ENCODE results near the gene UTP3. TPM values are rescaled to one million over a fixed set of nuclear protein-coding genes. Genes with fewer than 3 reads are reported as not detected.

The UTP3 gene
- total RNA-seq, 1 experiment from 2014 or later = 33.7 TPM

GRCh38 chr4:70674731-70675130 is 13.6 kb upstream of the UTP3 start:
- Histone ChIP-seq H3K36me3 (ENCODE audit: control insufficient read depth in 1 of 2, insufficient read depth in 2 of 2, low read length in 2 of 2) (no peaks in the 10 kb centered on the region), H3K9me2 (ENCODE audit: insufficient read depth) (no peaks in the 10 kb centered on the region), H2AFZ (ENCODE audit: low read depth, low read length, poor library complexity, severe bottlenecking) (no peak overlapping the region), H3K27me3 (ENCODE audit: insufficient read depth, low read length) (no peaks in the 10 kb centered on the region), H3K4me3 (replicated peaks in 1 of 2; ENCODE audit: low read depth in 1 of 2, low read length in 2 of 2) (no peak overlapping the region), H3K9me3 (ENCODE audit: control insufficient read depth in 1 of 2, insufficient read depth in 1 of 2, low read depth in 1 of 2, low read length in 2 of 2) (no peaks in the 10 kb centered on the region), H3K4me2 (ENCODE audit: low read length) (no peak overlapping the region), H4K20me1 (ENCODE audit: insufficient read depth) (no peaks in the 10 kb centered on the region), H3K9ac (ENCODE audit: low read length) (no peak overlapping the region), H3K79me2 (ENCODE audit: insufficient read depth, low read length) (no peaks in the 10 kb centered on the region), H3K27ac (ENCODE audit: low read depth, low read length) (no peak overlapping the region), H3K4me1 (ENCODE audit: control insufficient read depth in 1 of 2, insufficient read depth in 2 of 2, low read length in 2 of 2) (peaks cover 0 to 11% of the 10 kb centered on the region in 2 experiments; a peak in 2 of 4 replicates)
- DNase-seq (ENCODE audit: low read depth, low spot score) (no peak), ATAC-seq (no peak)
- ChIA-PET RAD21 (ENCODE audit: low non-redundant PET in 1 of 2, low total read pairs in 2 of 2, uncharacterized antibody in 2 of 2, unreplicated experiment in 2 of 2) (no interaction called here), POLR2A (no interaction called here), CTCF (no interaction called here)
- no TSS peak for BruUV-seq (replicated peaks)
- intact Hi-C loops (cut with micrococcal nuclease) = no loop called here
- no peak for TF ChIP-seq RAD21 (IDR thresholded peaks at IDR 0.05; ENCODE audit: low read depth)
- TF ChIP-seq, protein P1, sequence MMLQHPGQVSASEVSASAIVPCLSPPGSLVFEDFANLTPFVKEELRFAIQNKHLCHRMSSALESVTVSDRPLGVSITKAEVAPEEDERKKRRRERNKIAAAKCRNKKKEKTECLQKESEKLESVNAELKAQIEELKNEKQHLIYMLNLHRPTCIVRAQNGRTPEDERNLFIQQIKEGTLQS (IDR thresholded peaks at IDR 0.05) = no peak

GRCh38 chr4:70676554-70677090 is 11.7 kb upstream of the UTP3 start:
- RAD21 ChIA-PET (ENCODE audit: low non-redundant PET in 1 of 2, low total read pairs in 2 of 2, uncharacterized antibody in 2 of 2, unreplicated experiment in 2 of 2) = no interaction called here
- DNase-seq (ENCODE audit: low read depth, low spot score) (no peak), ATAC-seq (no peak)
- CTCF ChIA-PET = no interaction called here
- Histone ChIP-seq H3K4me2 (ENCODE audit: low read length) (peak overlapping the region; percentile 53; the same call in 1 of the 2 replicates), H3K4me1 (ENCODE audit: control insufficient read depth in 1 of 2, insufficient read depth in 2 of 2, low read length in 2 of 2) (peaks cover 0 to 11% of the 10 kb centered on the region in 2 experiments; a peak in 2 of 4 replicates), H3K9ac (ENCODE audit: low read length) (no peak overlapping the region), H3K27ac (ENCODE audit: low read depth, low read length) (no peak overlapping the region), H3K9me2 (ENCODE audit: insufficient read depth) (no peaks in the 10 kb centered on the region), H3K4me3 (replicated peaks in 1 of 2; ENCODE audit: low read depth in 1 of 2, low read length in 2 of 2) (no peak overlapping the region), H4K20me1 (ENCODE audit: insufficient read depth) (no peaks in the 10 kb centered on the region), H2AFZ (ENCODE audit: low read depth, low read length, poor library complexity, severe bottlenecking) (peak overlapping the region; percentile 87), H3K79me2 (ENCODE audit: insufficient read depth, low read length) (no peaks in the 10 kb centered on the region), H3K36me3 (ENCODE audit: control insufficient read depth in 1 of 2, insufficient read depth in 2 of 2, low read length in 2 of 2) (no peaks in the 10 kb centered on the region), H3K9me3 (ENCODE audit: control insufficient read depth in 1 of 2, insufficient read depth in 1 of 2, low read depth in 1 of 2, low read length in 2 of 2) (no peaks in the 10 kb centered on the region), H3K27me3 (ENCODE audit: insufficient read depth, low read length) (no peaks in the 10 kb centered on the region)
- POLR2A ChIA-PET = no interaction called here
- no TSS peak for BruUV-seq (replicated peaks)
- no peak for TF ChIP-seq CEBPB (IDR thresholded peaks at IDR 0.05; ENCODE audit: low read depth)
- TF ChIP-seq RAD21 (IDR thresholded peaks at IDR 0.05; ENCODE audit: low read depth) = no peak
- TF ChIP-seq, protein P1 (IDR thresholded peaks at IDR 0.05) = no peak
- TF ChIP-seq POLR2A (IDR thresholded peaks at IDR 0.05; ENCODE audit: borderline replicate concordance, extremely low read depth, insufficient read depth, insufficient read length) = no peak
- TF ChIP-seq JUND (IDR thresholded peaks at IDR 0.05) = no peak
- no peak for TF ChIP-seq FOSL1 (IDR thresholded peaks at IDR 0.05; ENCODE audit: low read depth)
- no peak for TF ChIP-seq ZNF274 (IDR thresholded peaks at IDR 0.05; ENCODE audit: low read depth, low read length)
- TF ChIP-seq TCF7L2 (IDR thresholded peaks at IDR 0.05; ENCODE audit: borderline replicate concordance, extremely low read depth, insufficient read depth, insufficient read length) = no peak
- TF ChIP-seq, protein P2, sequence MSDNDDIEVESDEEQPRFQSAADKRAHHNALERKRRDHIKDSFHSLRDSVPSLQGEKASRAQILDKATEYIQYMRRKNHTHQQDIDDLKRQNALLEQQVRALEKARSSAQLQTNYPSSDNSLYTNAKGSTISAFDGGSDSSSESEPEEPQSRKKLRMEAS (IDR thresholded peaks at IDR 0.05) = no peak
- intact Hi-C loops (cut with micrococcal nuclease) = no loop called here

Measured in HCT116 (cell line).